Measurements from ENCODE around the gene ST6GALNAC1.

GRCh38 chr17:76578376-76578775 lies 65.2 kb downstream of the ST6GALNAC1 start:
- TF ChIP-seq POGK (CRISPR knock-in tag; conservative IDR thresholded peaks at IDR 0.05) (no peak), HDAC6 (IDR thresholded peaks at IDR 0.05; ENCODE audit: low read depth, low read length) (no peak), RAD21 (CRISPR knock-in tag; IDR thresholded peaks at IDR 0.05) (no peak), NFIB (CRISPR knock-in tag; IDR thresholded peaks at IDR 0.05; ENCODE audit: borderline replicate concordance) (no peak), POLR2A (IDR thresholded peaks at IDR 0.05; ENCODE audit: insufficient read depth in 1 of 2, low read depth in 2 of 2, low read length in 2 of 2) (no peak), MYC (CRISPR knock-in tag; IDR thresholded peaks at IDR 0.05; ENCODE audit: borderline replicate concordance) (no peak), ZKSCAN8 (CRISPR knock-in tag; IDR thresholded peaks at IDR 0.05; ENCODE audit: borderline replicate concordance) (no peak), SP1 (IDR thresholded peaks at IDR 0.05) (no peak), SP1 (CRISPR knock-in tag; IDR thresholded peaks at IDR 0.05) (no peak), CTCF (CRISPR knock-in tag; IDR thresholded peaks at IDR 0.05) (no peak), SCMH1 (CRISPR knock-in tag; IDR thresholded peaks at IDR 0.05; ENCODE audit: borderline replicate concordance) (no peak), TBL1XR1 (IDR thresholded peaks at IDR 0.05; ENCODE audit: borderline replicate concordance, low read length, partially characterized antibody) (no peak), MXD4 (CRISPR knock-in tag; IDR thresholded peaks at IDR 0.05) (no peak), POLR2AphosphoS5 (IDR thresholded peaks at IDR 0.05; ENCODE audit: low read depth, low read length) (no peak)

Measured in HepG2 (cell line).